Dedifferentiated amniotic fluid mesenchymal stem cell (primary cell): ENCODE data around the gene OR5T3.
"Not testable (repeated sequence)": the region's sequence is repeated elsewhere in the genome, so short reads cannot be mapped to it uniquely, and the experiment has no call there.

Source experiments
- DNase-seq: peaks from one replicate; pipeline ENCODE4 v3.0.0-alpha.2; 2016; ENCODE audit errors: extremely low spot score

The OR5T3 gene

GRCh38 chr11:56251954-56252353 is at the start of gene OR5T3:
TSS of gene OR5T3 (plus strand) at chr11:56252254. CDS start at chr11:56252254, 0 bp downstream.
- DNase-seq, result no peak

DNA sequence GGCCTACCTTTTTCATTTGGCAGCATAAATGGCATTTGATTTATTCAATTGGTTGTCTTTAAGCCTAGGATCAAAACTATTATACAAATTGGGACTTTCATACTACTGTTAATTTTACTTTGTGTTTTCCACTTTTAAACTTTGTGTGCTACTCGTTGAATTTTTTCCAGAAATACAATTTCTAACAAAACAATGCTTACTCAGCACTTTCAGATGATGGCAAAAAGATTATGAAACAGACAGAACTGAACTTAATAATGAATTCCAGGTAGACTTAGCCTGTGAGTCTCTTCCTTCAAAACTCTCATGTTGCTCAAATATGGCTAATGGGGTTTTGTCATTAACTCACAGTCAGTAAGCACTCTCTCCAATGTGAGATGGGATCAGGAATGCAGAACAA is 44.3 kb upstream of the OR5T3 start:
- no peak for DNase-seq

DNA sequence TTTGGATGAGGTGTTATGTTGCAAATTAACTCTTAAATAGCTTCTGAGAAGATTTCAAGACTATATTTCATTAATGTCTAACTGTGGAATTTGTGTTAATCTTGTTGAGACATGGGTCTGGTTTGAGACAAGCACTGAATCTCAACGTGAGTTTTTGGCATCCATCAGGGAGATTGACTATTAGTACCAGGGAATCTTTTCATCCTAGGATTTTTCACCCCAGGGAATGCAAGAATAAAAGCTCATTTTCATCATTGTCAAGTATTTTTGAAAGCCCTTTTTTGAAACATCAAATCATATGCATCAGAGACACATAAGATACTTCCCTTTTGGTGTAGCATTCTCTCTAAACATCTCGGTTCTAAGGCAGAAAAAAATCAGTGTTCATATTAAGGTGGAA is 37.5 kb upstream of the OR5T3 start:
- no peak for DNase-seq

DNA sequence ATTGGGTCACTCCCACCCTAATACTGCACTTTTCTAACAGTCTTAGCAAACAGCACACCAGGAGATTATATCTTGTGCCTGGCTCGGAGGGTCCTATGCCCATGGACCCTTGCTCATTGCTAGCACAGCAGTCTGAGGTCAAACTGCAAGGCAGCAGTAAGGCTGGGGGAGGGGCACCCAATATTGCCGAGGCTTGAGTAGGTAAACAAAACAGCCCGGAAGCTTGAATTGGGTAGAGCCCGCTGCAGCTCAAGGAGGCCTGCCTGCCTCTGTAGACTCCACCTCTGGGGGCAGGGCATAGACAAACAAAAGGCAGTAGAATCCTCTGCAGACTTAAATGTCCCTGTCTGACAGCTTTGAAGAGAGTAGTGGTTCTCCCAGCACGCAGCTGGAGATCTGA is 32.3 kb upstream of the OR5T3 start:
- DNase-seq, result not testable (repeated sequence)

- no peak for DNase-seq
These were observed 17.9 kb upstream of the OR5T3 start, which contains the start of gene OR5T2 for GRCh38 chr11:56234155-56234554. TSS of gene OR5T2 (minus strand) at chr11:56234255. CDS start at chr11:56233062, 1,193 bp downstream.

- no peak for DNase-seq
These were observed 19.0 kb downstream of the OR5T3 start for GRCh38 chr11:56271092-56271491.

GRCh38 chr11:56273854-56274253 is 21.8 kb downstream of the OR5T3 start, which contains the start of gene OR5T1:
TSS of gene OR5T1 (plus strand) at chr11:56274154. CDS start at chr11:56275639, 1,485 bp downstream.
- DNase-seq, result no peak

- no peak for DNase-seq
These were observed 40.1 kb downstream of the OR5T3 start, which contains the start of gene OR8H1 for GRCh38 chr11:56292154-56292553. TSS of gene OR8H1 (minus strand) at chr11:56292254. CDS start at chr11:56291062, 1,192 bp downstream.

DNA sequence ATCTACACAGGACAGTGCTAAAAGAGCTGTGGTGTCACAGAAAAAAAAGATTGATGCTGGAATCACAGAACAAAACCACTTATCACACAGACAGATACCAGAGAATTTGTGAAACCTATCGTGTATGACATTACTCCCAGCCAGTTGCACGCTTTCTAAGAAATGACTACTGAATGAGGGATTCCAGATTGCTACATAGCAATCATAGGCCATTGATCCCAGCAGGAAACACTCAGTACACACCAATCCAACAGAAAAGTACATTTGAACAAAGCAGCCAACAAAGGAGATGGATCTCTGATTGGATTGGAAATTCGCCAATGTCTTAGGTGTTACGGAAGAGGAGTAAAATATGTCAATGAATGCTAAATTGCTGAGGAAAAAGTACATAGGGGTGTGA is 44.8 kb downstream of the OR5T3 start:
- no peak for DNase-seq
